IMR-90 (cell line): ENCODE measurements around the gene ULBP1. TPM values are rescaled to one million over a fixed set of nuclear protein-coding genes. Genes with fewer than 3 reads are reported as not detected.
"Not testable (repeated sequence)": the region's sequence is repeated elsewhere in the genome, so short reads cannot be mapped to it uniquely, and the experiment has no call there.

ENCODE experiments used
- ATAC-seq: fragments of 200-7000 bp; cut with Tn5 transposase; 2 replicates; pipeline ENCODE4 v1.9.1; 2020; ENCODE audit warnings: low read depth, mild to moderate bottlenecking, moderate library complexity
- BruUV-seq: library from RNA; stranded (reverse); fragments of 400-500 nt; replicated peaks from 2 replicates; lab custom pipeline; 2021; lab: Mats Ljungman, UMichigan
- CTCF ChIA-PET: fragments of 300-600 bp; formaldehyde crosslinking; extraction: SDS; loops from one replicate; lab custom pipeline; 2021; ENCODE audit warnings: antibody characterized with exemption; lab: Yijun Ruan, JAX
- POLR2A ChIA-PET: fragments of 300-600 bp; sonication (Branson Sonifier 250); formaldehyde crosslinking; loops from one replicate; lab custom pipeline; 2022; ENCODE audit warnings: antibody characterized with exemption; ENCODE audit not compliant: unreplicated experiment; lab: Charles Lee
- DNase-seq: peaks from one replicate; pipeline ENCODE4 v3.0.0; 2013
- H2AFZ ChIP-seq: replicated peaks from 2 replicates; pipeline ENCODE3; 2013; ENCODE audit warnings: low read length, mild to moderate bottlenecking; ENCODE audit not compliant: poor library complexity
- H2AK5ac ChIP-seq: 2 replicates; pipeline ENCODE4 v1.6.1; 2013; ENCODE audit warnings: low read depth, low read length, inconsistent platforms
- H2AK9ac ChIP-seq: replicated peaks from 2 replicates; pipeline ENCODE3; 2013; ENCODE audit warnings: mild to moderate bottlenecking, low read depth, low read length, moderate library complexity; ENCODE audit not compliant: poor library complexity
- H2BK120ac ChIP-seq: 2 replicates; pipeline ENCODE4 v1.6.1; 2013; ENCODE audit warnings: low read depth, low read length, inconsistent platforms
- H2BK15ac ChIP-seq: 3 replicates; pipeline ENCODE4 v1.6.1; 2013; ENCODE audit warnings: low read depth, low read length, inconsistent platforms
- H2BK20ac ChIP-seq: 2 replicates; pipeline ENCODE4 v1.6.1; 2013; ENCODE audit warnings: low read depth, mild to moderate bottlenecking, inconsistent platforms, low read length, moderate library complexity
- H2BK5ac ChIP-seq: 2 replicates; pipeline ENCODE4 v1.6.1; 2013; ENCODE audit warnings: mild to moderate bottlenecking, low read depth, low read length, inconsistent platforms; ENCODE audit not compliant: poor library complexity, severe bottlenecking
- H3K14ac ChIP-seq: replicated peaks from 2 replicates; pipeline ENCODE4 v1.6.1; 2013; ENCODE audit warnings: low read depth, low read length, inconsistent platforms
- H3K18ac ChIP-seq: 2 replicates; pipeline ENCODE4 v1.6.1; 2013; ENCODE audit warnings: low read depth, low read length, control low read depth
- H3K23ac ChIP-seq: 2 replicates; pipeline ENCODE4 v1.6.1; 2013; ENCODE audit warnings: low read depth, low read length, inconsistent platforms
- H3K27ac ChIP-seq: 2 replicates; pipeline ENCODE4 v1.5.1; 2013; ENCODE audit warnings: mild to moderate bottlenecking, control low read depth, low read length; ENCODE audit not compliant: insufficient read depth
- H3K27me3 ChIP-seq: 2 replicates; pipeline ENCODE4 v1.6.1; 2013; ENCODE audit warnings: low read length; ENCODE audit not compliant: control insufficient read depth, insufficient read depth
- H3K36me3 ChIP-seq: 2 replicates; pipeline ENCODE4 v1.6.1; 2013; ENCODE audit warnings: low read length, mixed read lengths; ENCODE audit not compliant: control insufficient read depth, insufficient read depth
- H3K4ac ChIP-seq: 2 replicates; pipeline ENCODE4 v1.6.1; 2013; ENCODE audit warnings: low read depth, low read length, inconsistent platforms
- H3K4me1 ChIP-seq: 2 replicates; pipeline ENCODE4 v1.6.1; 2013; ENCODE audit warnings: low read length, mixed read lengths; ENCODE audit not compliant: control insufficient read depth, insufficient read depth
- H3K4me2 ChIP-seq: 2 replicates; pipeline ENCODE4 v1.6.1; 2013; ENCODE audit warnings: low read depth, mild to moderate bottlenecking, control low read depth, low read length, moderate library complexity
- H3K4me3 ChIP-seq: 2 replicates; pipeline ENCODE4 v1.5.1; 2013; ENCODE audit warnings: low read depth, mild to moderate bottlenecking, control low read depth, low read length, moderate library complexity; ENCODE audit not compliant: insufficient read depth
- H3K56ac ChIP-seq: 2 replicates; pipeline ENCODE4 v1.6.1; 2013; ENCODE audit warnings: low read length, inconsistent platforms; ENCODE audit not compliant: insufficient read depth; ENCODE audit errors: extremely low read depth
- H3K79me1 ChIP-seq, 2 experiments: 2 replicates each; pipeline ENCODE4 v1.6.1; 2013; ENCODE audit warnings: low read length in 2 of 2, inconsistent platforms in 1 of 2, low read depth in 1 of 2
- H3K9ac ChIP-seq: 2 replicates; pipeline ENCODE4 v1.6.1; 2013; ENCODE audit warnings: low read depth, low read length, control low read depth
- H3K9me1 ChIP-seq: 2 replicates; pipeline ENCODE4 v1.6.1; 2013; ENCODE audit warnings: low read length, inconsistent platforms; ENCODE audit not compliant: insufficient read depth
- H3K9me3 ChIP-seq: 2 replicates; pipeline ENCODE4 v1.6.1; 2013; ENCODE audit warnings: low read length; ENCODE audit not compliant: control insufficient read depth, insufficient read depth
- H4K20me1 ChIP-seq: 2 replicates; pipeline ENCODE4 v1.6.1; 2013; ENCODE audit warnings: low read length, inconsistent platforms; ENCODE audit not compliant: insufficient read depth
- H4K5ac ChIP-seq: 2 replicates; pipeline ENCODE4 v1.6.1; 2013; ENCODE audit warnings: mild to moderate bottlenecking, low read depth, low read length, control low read depth
- H4K8ac ChIP-seq, 2 experiments: 2 replicates each; pipeline ENCODE4 v1.6.1; 2013; ENCODE audit warnings: low read depth in 2 of 2, low read length in 2 of 2, control low read depth in 1 of 2, inconsistent platforms in 1 of 2
- H4K91ac ChIP-seq: 2 replicates; pipeline ENCODE4 v1.6.1; 2013; ENCODE audit warnings: low read depth, low read length, inconsistent platforms; ENCODE audit not compliant: insufficient read depth
- WGBS, 2 experiments: methylation state at CpG; one replicate each; pipeline versions ENCODE4 v1.1.5 to v1.1.7; 2013; ENCODE audit warnings: missing lambda C conversion rate in 2 of 2; ENCODE audit not compliant: insufficient read length in 1 of 2; ENCODE audit errors: extremely low coverage in 2 of 2; 5-methylcytosine and 5-hydroxymethylcytosine counted together
- dilution Hi-C: fragments of 300-500 bp; cut with HindIII; formaldehyde crosslinking; loops from one replicate; pipeline ENCODE4 v1.14.3; 2018; ENCODE audit warnings: low sequenced_read_pairs; ENCODE audit not compliant: unreplicated experiment
- in situ Hi-C: fragments of 300-500 bp; cut with MboI; formaldehyde crosslinking; loops from 3 replicates; pipeline ENCODE4 v1.14.3; 2019; ENCODE audit warnings: low sequenced_read_pairs, inconsistent platforms, mixed read lengths
- intact Hi-C: fragments of 100-400 bp; cut with micrococcal nuclease; formaldehyde crosslinking; loops from 2 replicates; pipeline ENCODE4 v1.10.0; 2022
- polyA plus RNA-seq, 3 experiments: library from polyadenylated mRNA; depleted of rRNA; stranded (reverse); fragments of >200 nt; gene quantifications; 2 replicates each; pipeline ENCODE4 v1.2.3, GENCODE V29; 2012; ENCODE audit warnings: low replicate concordance in 1 of 3
- total RNA-seq: library from RNA; depleted of rRNA; stranded (reverse); fragments of >200 nt; gene quantifications from 2 replicates; pipeline ENCODE4 v1.2.3, GENCODE V29; 2012

Gene ULBP1
- total and polyA plus RNA-seq, 2 of the 4 experiments (the other 2 are of a cell fraction) = 0.18 to 0.87 TPM

- dilution Hi-C loops, H2BK120ac ChIP-seq, H2AK5ac ChIP-seq, H2BK5ac ChIP-seq, H3K14ac ChIP-seq, H3K36me3 ChIP-seq, H3K9me1 ChIP-seq, H3K4ac ChIP-seq, H4K91ac ChIP-seq, H2BK15ac ChIP-seq, intact Hi-C loops, H4K5ac ChIP-seq, H3K27ac ChIP-seq, H3K56ac ChIP-seq, H3K4me3 ChIP-seq, ATAC-seq, H4K8ac ChIP-seq, H3K23ac ChIP-seq, H2AFZ ChIP-seq, H3K9ac ChIP-seq, CTCF ChIA-PET, H4K20me1 ChIP-seq, H3K4me2 ChIP-seq, H2BK20ac ChIP-seq, H2AK9ac ChIP-seq, H3K4me1 ChIP-seq, BruUV-seq, H3K9me3 ChIP-seq, H3K79me1 ChIP-seq, H3K18ac ChIP-seq, DNase-seq, POLR2A ChIA-PET: not testable (repeated sequence)
- in situ Hi-C loops = loop anchor here (10.0 to 25.0 kb wide), 3 partner anchors 202 to 410 kb away; partner anchors contain the start of gene PPIL4
- peaks cover 15% of the 10 kb centered on the region for H3K27me3 ChIP-seq
- WGBS, 2 experiments = no CpG with 5 or more reads among the region's 4 CpGs
Measured at GRCh38 chr6:149927025-149927424, 36.7 kb upstream of the ULBP1 start.
